22Rv1 (cell line): ENCODE data around the gene RAD54L.
A peak's percentile ranks its signal among the peaks of the same experiment; 100 is the strongest.

Source experiments
- ZFX ChIP-seq: fragments of 450-650 bp; IDR thresholded peaks from 2 replicates; pipeline ENCODE4 v1.6.1; 2017; ENCODE audit warnings: antibody characterized with exemption, borderline replicate concordance
- TF ChIP-seq, protein P1 (sequence below): fragments of 450-650 bp; IDR thresholded peaks from 2 replicates; pipeline ENCODE4 v1.5.1; 2017; ENCODE audit warnings: mild to moderate bottlenecking

DNA sequence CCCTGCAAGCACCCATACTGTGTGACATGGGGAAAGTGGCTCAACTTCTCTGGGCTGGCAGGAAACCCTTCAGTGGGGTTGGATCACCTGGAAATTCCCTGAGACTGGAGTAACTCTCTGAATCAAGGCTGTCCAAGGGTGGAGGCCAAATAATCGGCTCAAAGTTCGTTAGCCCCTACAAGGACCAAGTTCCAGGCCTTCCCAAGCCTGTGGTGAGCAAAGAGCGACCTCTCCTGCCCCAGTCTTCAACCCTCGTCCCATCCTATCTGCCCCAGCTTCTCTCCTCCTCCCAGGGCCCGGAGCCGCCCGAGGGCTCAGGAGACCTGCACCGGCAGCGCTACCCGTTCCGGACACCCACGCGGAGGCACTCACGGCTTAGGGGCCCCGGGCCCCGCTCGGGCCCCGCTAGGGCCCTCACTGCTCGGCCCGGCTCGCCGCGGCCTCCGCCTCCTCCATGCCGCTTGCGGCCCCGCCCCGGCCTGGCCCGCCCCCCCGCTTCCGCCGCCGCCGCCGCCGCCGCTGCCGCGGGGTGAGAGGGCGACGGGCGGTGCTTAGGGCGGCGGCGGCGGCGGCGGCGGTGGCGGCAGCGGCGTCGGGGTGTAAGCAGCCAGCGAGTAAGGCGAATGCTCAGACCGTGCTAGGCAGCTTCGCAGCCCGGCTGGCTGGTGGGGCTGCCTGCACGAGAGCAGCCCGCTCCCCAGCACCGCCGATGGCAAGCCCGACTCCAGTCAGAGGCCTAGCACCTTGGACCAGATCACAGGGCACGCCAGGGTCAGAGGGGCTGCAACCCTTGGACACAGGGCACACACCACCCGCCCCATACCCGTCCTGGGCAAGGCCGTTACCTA is 49.4 kb upstream of the RAD54L start, which contains the start of gene POMGNT1:
- TF ChIP-seq, protein P1, sequence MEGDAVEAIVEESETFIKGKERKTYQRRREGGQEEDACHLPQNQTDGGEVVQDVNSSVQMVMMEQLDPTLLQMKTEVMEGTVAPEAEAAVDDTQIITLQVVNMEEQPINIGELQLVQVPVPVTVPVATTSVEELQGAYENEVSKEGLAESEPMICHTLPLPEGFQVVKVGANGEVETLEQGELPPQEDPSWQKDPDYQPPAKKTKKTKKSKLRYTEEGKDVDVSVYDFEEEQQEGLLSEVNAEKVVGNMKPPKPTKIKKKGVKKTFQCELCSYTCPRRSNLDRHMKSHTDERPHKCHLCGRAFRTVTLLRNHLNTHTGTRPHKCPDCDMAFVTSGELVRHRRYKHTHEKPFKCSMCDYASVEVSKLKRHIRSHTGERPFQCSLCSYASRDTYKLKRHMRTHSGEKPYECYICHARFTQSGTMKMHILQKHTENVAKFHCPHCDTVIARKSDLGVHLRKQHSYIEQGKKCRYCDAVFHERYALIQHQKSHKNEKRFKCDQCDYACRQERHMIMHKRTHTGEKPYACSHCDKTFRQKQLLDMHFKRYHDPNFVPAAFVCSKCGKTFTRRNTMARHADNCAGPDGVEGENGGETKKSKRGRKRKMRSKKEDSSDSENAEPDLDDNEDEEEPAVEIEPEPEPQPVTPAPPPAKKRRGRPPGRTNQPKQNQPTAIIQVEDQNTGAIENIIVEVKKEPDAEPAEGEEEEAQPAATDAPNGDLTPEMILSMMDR, result peak; percentile 61
- no peak for TF ChIP-seq ZFX
